ENCODE data around the gene HAND1. TPM values are rescaled to one million over a fixed set of nuclear protein-coding genes. Genes with fewer than 3 reads are reported as not detected.

The HAND1 gene
- total RNA-seq, 1 donor from 2014 or later = not detected

DNA sequence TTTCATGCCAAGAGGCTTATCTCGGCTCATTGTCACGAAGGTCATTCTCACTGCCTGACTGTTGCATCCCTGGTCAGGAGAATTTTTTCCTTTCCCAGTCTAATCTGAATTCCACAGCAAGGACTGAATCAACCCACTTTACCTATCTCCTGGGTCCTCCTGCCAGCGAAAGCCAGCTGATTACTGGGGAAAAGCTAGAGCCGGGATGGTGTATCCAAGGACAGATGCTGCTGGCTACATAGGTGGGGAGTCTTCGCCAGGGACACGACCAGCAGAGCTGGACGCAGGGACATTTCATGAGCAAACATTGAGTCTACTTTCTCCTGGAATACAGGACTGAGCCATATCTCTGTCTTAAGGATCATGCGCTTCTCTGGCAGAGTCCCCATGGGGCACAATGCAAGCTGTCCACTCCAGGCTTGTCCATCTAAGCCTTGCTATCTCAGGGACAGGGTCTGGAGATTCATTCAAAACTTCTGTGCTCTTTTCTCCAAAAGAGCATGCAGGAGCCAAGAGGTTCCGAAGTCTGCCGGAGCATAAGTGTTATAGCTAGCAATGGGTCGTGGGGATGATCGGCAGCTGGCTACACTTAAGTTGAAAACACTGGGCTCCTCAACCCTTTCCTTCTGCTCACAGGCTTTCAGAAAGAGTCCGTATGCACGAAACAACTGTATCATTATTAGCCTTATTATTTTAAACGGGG lies 6.5 kb upstream of the HAND1 start:
- peaks cover 6% of the 10 kb centered on the region for H3K4me1 ChIP-seq
- peaks cover 37% of the 10 kb centered on the region for H3K27me3 ChIP-seq
- no peaks in the 10 kb centered on the region for H3K9me3 ChIP-seq
- TF ChIP-seq CTCF (IDR thresholded peaks at IDR 0.05) (no peak), POLR2A (IDR thresholded peaks at IDR 0.05) (no peak), POLR2AphosphoS5 (IDR thresholded peaks at IDR 0.05; ENCODE audit: insufficient read depth in 1 of 2, low read depth in 1 of 2) (no peak)
- no peak for DNase-seq (ENCODE audit: extremely low spot score in 2 of 2)
- H3K4me3 ChIP-seq = no peak overlapping the region
- intact Hi-C loops (cut with DNase I) = no loop called here
- no peaks in the 10 kb centered on the region for H3K36me3 ChIP-seq
- no peak overlapping the region for H3K27ac ChIP-seq

DNA sequence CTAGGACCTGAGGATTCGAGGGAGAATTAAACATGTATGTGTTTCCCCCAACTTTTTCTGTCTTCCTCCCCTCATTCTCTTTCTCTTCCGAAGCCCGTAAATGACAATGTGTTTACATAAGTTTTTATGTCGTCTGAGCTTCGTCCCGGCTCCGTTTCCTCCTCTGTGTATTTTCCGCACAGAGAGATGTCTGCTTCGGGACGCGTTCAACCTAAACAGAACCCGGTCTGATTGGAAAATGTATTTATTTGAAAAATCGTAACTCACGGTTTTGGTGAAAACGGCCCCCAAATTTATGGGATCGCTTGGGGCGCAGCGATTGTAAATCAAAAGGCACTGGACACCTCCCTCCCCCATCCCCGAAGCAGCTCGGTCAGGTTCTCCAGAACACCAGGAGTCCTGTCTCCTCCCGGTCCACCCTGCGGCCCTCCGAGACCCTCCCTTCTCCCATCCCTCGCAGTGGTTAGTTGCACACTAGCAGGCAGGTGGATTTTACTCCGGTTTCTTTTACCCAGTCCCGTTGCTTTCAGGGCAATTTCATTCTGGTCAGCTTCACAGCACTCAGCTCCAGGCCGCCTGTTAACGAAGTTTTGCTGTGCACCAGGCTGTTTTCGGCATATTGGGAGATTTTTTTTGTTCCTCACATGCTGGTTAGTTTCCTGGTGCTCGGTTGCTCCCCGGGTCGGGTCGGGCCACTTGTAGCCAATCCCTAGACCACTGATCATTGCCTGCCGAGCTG lies 5.8 kb upstream of the HAND1 start:
- no peak for DNase-seq (ENCODE audit: extremely low spot score in 2 of 2)
- TF ChIP-seq CTCF (IDR thresholded peaks at IDR 0.05) = no peak
- no peak for TF ChIP-seq POLR2A (IDR thresholded peaks at IDR 0.05)
- no peak for TF ChIP-seq POLR2AphosphoS5 (IDR thresholded peaks at IDR 0.05; ENCODE audit: insufficient read depth in 1 of 2, low read depth in 1 of 2)
- Histone ChIP-seq H3K27ac (no peak overlapping the region), H3K36me3 (no peaks in the 10 kb centered on the region), H3K4me3 (no peak overlapping the region), H3K4me1 (peaks cover 11% of the 10 kb centered on the region), H3K9me3 (no peaks in the 10 kb centered on the region), H3K27me3 (peaks cover 41% of the 10 kb centered on the region)
- intact Hi-C loops (cut with DNase I) = no loop called here

GRCh38 chr5:154482528-154483449 lies 4.8 kb upstream of the HAND1 start:
- no peak for TF ChIP-seq POLR2A (IDR thresholded peaks at IDR 0.05)
- no peak for TF ChIP-seq POLR2AphosphoS5 (IDR thresholded peaks at IDR 0.05; ENCODE audit: insufficient read depth in 1 of 2, low read depth in 1 of 2)
- no peak for TF ChIP-seq CTCF (IDR thresholded peaks at IDR 0.05)
- intact Hi-C loops (cut with DNase I) = no loop called here
- Histone ChIP-seq H3K4me3 (no peak overlapping the region), H3K4me1 (peaks cover 21% of the 10 kb centered on the region), H3K9me3 (no peaks in the 10 kb centered on the region), H3K27me3 (peaks cover 45% of the 10 kb centered on the region), H3K27ac (no peak overlapping the region), H3K36me3 (no peaks in the 10 kb centered on the region)
- DNase-seq (ENCODE audit: extremely low spot score in 2 of 2) = no peak

DNA sequence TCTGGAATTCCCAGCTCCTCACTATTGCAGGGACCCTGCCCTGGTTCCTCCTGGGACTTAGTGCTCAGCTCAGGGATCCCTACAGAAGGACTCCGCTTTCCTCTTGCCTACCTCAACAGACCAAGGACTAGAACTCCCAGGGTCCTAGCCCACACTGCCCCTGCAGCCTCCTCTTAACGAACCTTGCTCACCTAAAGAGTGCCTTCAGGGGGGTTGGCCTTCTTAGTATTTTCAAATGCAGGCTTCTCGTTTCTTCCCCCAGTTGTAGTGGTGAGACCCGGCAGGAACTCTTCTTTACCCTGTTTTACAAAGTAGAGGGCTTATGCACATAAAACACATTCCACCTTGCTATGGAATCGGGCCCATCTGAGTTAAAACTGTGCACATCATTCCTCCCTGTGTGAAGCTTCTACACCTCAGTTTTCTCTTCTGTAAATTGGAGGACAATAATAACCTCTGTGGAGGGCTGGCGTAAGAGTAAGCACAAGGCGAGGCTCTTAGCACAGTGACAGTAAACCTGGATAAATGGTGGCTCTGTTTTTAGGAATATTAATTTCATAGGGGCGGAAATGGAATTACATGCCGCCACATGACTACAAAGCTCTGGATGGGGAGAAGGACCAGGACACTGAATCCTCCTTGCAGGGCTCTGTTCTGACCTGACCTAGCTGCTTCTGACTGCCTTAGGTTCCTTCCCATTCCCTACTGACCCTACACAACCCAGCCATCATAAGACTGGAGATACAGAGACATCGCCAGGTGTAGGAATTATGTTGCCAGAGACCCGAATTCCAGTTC lies 3.8 kb upstream of the HAND1 start:
- H3K9me3 ChIP-seq = no peaks in the 10 kb centered on the region
- no peaks in the 10 kb centered on the region for H3K36me3 ChIP-seq
- H3K27me3 ChIP-seq = peaks cover 47% of the 10 kb centered on the region
- peaks cover 31% of the 10 kb centered on the region for H3K4me1 ChIP-seq
- H3K4me3 ChIP-seq = no peak overlapping the region
- no peak overlapping the region for H3K27ac ChIP-seq
- intact Hi-C loops (cut with DNase I) = no loop called here
- DNase-seq (ENCODE audit: extremely low spot score in 2 of 2) = no peak
- no peak for TF ChIP-seq CTCF (IDR thresholded peaks at IDR 0.05)
- no peak for TF ChIP-seq POLR2A (IDR thresholded peaks at IDR 0.05)
- TF ChIP-seq POLR2AphosphoS5 (IDR thresholded peaks at IDR 0.05; ENCODE audit: insufficient read depth in 1 of 2, low read depth in 1 of 2) = no peak
